HG02970 (cell line): ENCODE measurements around the gene TMEM18.

Experiments used
- ATAC-seq: cut with Tn5 transposase; IDR thresholded peaks from one replicate; pipeline ENCODE4 v1.9.1; 2021; ENCODE audit warnings: mild to moderate bottlenecking, moderate library complexity, moderate number of reproducible peaks; ENCODE audit not compliant: unreplicated experiment, low FRiP score

Gene TMEM18

GRCh38 chr2:673615-674320, 3.4 kb downstream of the TMEM18 start:
- ATAC-seq = no peak

DNA sequence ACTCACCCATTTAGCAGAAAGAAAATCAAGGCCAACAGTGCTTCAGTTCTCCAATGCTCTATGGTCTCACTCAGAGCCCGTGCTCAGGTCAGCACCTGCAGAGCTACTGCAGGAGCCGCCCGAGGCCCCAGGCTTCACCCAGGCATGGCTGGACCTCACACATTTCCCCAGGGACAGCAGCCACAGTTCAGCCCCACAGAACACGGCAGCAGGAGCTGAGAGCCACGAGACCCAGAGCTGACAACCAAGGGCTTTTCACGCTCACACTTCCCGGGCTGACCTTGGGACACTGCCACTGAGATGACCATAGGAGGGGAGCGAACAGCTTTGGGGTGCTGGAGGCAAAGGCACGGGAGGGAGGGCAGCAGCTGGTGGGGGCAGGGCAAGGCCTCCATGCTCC, 4.2 kb downstream of the TMEM18 start:
- no peak for ATAC-seq

- ATAC-seq = no peak
Observed at GRCh38 chr2:672606-672905, 4.7 kb downstream of the TMEM18 start.

GRCh38 chr2:671787-672605, 5.2 kb downstream of the TMEM18 start:
- ATAC-seq = no peak

- ATAC-seq = no peak
Observed at GRCh38 chr2:671072-671471, 6.1 kb downstream of the TMEM18 start.

GRCh38 chr2:670637-671036, 6.6 kb downstream of the TMEM18 start:
- no peak for ATAC-seq

DNA sequence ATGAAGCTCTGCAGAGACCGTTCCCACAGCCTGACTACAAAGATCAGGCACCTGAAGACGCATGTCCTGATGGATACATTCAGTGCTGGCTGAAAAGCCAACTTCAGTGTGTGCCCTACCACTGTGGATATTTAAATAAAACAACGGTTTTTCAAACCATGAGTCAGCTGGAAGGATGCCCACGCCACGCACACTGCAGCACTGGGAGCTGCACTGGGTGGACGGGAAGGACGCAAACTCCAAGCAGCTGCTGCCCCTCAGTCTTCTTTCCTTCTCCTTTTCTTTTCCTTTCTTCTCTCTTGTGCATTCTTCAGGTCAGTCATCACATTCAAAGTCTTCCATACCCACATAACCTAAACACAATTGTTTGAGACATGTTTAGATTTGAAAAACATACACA, 7.9 kb downstream of the TMEM18 start:
- ATAC-seq = no peak

DNA sequence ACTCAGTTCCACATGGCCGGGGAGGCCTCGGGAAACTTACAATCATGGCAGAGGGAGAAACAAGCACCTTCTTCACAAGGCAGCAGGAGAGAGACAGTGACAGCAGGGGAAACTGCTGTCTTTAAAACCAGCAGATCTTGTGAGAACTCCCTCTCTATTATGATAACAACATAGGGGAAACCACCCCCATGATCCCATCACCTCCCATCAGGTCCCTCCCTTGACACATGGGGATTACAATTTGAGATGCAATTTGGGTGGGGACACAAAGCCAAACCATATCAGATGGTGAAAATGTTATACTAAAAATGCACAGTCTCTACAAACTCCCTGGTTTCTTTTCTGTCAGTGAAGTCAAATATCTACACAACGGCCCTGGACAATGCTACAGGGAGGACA, 9.2 kb downstream of the TMEM18 start:
- ATAC-seq = no peak

DNA sequence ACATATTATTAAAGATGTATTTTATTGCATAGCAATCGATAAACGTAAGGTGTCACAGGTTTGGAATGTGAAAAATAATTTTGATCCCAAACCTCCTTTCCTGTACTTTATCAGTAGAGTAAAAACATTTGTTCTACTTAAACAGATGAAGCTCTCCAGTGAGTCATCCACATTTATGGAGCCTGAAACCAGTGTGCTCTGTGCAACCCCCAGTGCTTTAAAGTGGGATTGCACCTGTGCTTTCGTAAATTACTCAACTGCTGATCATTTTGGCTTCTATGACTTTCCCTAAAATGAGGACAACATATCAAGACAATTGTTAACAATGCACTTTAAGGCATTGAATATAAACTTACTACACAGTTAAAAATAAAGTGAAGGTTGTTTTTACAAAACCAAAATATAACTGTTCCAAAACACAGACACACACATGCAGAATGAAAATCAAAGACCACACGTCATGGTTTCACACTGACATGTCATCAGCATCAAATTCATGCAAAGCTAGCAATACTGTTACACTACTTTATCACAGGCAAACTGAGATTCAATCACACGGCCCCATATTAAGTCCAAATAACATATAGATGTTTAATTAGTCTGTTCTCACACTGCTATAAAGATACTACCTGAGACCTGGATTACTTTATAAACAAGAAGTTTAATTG, 9.7 kb downstream of the TMEM18 start:
- no peak for ATAC-seq

GRCh38 chr2:666441-666840, 10.8 kb downstream of the TMEM18 start:
- ATAC-seq = no peak

- no peak for ATAC-seq
Observed at GRCh38 chr2:665340-666073, 11.7 kb downstream of the TMEM18 start.

DNA sequence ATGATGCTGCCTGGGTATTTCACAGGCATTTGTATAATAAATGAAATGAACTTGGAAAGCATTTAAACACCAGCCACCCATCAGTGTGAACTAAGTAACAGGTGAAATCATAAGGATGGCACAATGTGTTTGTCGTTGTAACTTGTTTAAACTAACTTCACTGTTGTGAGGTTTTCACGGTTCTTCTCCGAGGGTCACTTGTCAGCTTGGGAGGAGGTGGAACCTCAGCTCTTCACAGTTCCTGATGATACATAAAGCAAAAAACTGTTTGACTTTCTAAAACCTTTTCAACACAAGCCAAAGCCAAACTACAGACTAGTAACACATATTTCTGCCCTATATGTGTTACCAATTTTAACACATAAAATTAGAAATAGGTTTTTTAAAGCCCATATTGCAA, 13.1 kb downstream of the TMEM18 start:
- ATAC-seq = no peak

DNA sequence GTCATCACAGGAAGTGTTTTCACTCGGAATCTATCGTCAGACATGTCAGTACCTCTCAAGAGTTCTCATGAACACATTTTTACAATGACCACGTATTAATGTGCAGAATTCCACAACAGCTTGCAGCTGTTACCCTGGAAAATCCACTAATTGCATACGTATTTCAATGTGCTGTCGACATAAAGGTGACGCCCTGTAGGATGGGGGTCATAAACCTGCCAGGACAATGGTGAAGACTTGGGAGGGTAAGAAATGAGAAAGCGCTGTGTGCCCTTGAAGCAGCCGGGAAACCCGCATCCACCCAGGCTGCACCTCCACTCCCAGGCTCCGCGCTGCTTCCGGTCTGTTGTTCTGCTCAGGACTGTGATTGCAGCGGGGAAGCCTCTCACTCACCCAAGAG, 14.0 kb downstream of the TMEM18 start:
- ATAC-seq = no peak

DNA sequence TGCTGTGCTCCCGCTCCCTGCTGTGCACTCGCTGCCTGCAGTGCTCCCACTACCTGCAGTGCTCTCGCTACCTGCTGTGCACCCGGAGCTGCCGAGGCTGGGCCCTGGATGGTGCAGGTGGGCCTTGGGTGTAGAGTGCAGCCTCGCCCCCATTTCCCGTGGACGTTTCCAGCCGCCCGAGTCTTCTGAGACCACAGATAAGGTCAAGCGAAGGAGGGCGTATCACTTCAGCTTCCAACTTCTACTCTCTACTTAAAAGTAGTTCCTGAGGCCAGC, 15.9 kb downstream of the TMEM18 start:
- ATAC-seq = no peak

GRCh38 chr2:660586-661359, 16.4 kb downstream of the TMEM18 start:
- ATAC-seq = no peak

DNA sequence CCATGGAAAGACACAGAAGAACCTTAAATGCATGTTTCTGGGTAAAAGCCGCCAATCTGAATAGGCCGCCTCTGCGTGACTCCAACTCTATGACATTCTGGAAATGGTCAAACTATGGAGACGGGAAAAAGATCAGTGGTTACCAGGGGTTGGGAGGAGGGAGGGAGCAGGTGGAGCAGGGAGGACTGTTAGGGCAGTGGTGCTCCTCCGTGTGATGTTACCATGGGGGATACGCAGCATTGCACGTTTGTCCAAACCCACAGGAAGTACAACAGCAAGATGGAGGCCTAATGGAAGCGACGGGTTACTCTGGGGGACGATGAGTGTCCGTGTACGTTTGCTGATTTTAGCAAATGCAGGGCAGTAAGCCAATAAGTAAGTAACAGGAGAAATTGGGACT, 17.2 kb downstream of the TMEM18 start:
- no peak for ATAC-seq

- ATAC-seq = no peak
Observed at GRCh38 chr2:658426-658825, 18.8 kb downstream of the TMEM18 start.

DNA sequence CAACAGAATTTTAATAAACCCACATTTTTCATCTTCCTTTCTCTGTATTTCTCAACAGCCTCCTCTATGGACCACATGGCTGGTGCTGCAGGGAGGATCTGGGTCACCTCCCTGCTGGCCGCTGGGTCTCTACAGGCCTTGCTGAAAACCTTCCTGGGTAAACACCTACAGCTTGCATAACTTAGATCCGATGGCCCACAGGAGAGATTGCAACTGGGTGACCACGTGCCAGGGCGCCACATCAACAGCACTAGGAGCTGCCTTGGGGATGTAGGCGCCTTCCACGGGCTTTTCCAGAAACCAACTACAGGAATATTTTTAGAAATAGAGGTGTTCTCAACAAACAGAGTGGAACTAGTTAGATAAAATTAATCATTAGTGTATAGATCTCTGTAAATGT, 19.4 kb downstream of the TMEM18 start:
- no peak for ATAC-seq

- ATAC-seq = no peak
Observed at GRCh38 chr2:656676-657075, 20.5 kb downstream of the TMEM18 start.

DNA sequence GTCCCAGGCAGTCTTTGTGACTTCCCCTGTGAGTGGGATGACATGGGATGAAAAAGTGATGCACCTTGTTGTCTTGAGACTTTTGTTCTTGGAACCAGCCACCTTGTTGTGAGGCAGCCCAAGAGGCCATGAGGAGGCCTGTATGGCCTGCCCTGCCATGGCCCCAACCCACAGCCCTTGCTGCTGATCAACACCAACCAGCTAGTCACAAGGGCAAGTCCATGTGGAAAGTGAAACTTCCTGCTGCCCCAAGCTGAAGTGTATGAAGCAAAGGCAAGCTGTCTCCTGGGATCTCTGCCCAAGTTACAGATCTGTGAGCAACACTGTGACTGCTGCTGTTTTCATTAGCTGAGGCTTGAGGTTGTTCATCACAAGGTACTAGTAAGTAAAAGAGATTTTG, 21.6 kb downstream of the TMEM18 start:
- ATAC-seq = no peak

DNA sequence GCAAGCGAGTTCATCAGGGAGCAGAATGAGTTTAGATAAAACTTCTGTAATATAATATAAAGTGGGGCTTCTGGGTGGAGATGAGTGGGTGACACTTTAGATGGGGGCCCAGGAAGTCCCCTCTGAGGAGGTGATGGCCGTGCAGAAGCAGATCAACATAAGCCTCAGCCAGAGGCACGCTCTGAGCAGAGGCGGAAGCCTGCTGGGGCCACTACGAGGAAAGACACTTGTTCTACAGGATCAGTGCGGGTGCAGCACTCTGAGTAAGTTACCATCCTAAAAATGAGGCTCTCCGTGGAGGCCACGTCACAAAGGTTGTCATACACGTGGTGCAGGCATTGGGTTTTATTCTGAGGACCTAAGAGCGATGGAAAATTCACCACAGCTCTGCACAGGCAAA, 22.3 kb downstream of the TMEM18 start:
- ATAC-seq = no peak
